SK-N-SH (cell line): ENCODE measurements around the gene ZNF213. TPM values are rescaled to one million over a fixed set of nuclear protein-coding genes. Genes with fewer than 3 reads are reported as not detected.

Experiments
- CTCF ChIA-PET: fragments of 300-600, 350-600 bp; formaldehyde crosslinking; extraction: SDS; loops from one replicate; lab custom pipeline; 2021; lab: Yijun Ruan, JAX
- POLR2A ChIA-PET: fragments of 350-600 bp; sonication (Branson Sonifier 250); formaldehyde crosslinking; extraction: SDS; loops from one replicate; lab custom pipeline; 2020; ENCODE audit warnings: antibody characterized with exemption, inconsistent platforms; lab: Yijun Ruan, JAX
- DNase-seq: peaks from one replicate; pipeline ENCODE4 v3.0.0; 2012
- H2AFZ ChIP-seq: fragments of 200-600 bp; sonication (generic); 2 replicates; pipeline ENCODE4 v1.8.1; 2016; ENCODE audit warnings: antibody characterized with exemption, mild to moderate bottlenecking, low read depth
- H3F3A ChIP-seq: fragments of 200-600 bp; sonication (generic); replicated peaks from 2 replicates; pipeline ENCODE3; 2016; ENCODE audit warnings: antibody characterized with exemption, mild to moderate bottlenecking; ENCODE audit not compliant: insufficient read depth
- H3K27ac ChIP-seq, 2 experiments: fragments of 200-500 bp in 1 of 2; fragments of 200-600 bp in 1 of 2; sonication (Bioruptor generic) in 1 of 2; sonication (generic), shearing (Covaris generic) in 1 of 2; 2 replicates each; pipeline versions ENCODE4 v1.5.1 to v1.6.1; 2014 to 2016; ENCODE audit warnings: low read depth in 2 of 2, inconsistent platforms in 1 of 2, low read length in 1 of 2, mild to moderate bottlenecking in 1 of 2, mixed read lengths in 1 of 2
- H3K27me3 ChIP-seq: fragments of 200-600 bp; sonication (generic), shearing (Covaris generic); 2 replicates; pipeline ENCODE4 v1.6.1; 2016; ENCODE audit warnings: mixed run types; ENCODE audit not compliant: insufficient read depth
- H3K36me3 ChIP-seq, 2 experiments: fragments of 200-500 bp in 1 of 2; fragments of 200-600 bp in 1 of 2; sonication (Bioruptor generic) in 1 of 2; sonication (generic) in 1 of 2; replicated peaks in 1 of 2; 2 replicates each; pipeline versions ENCODE3 to v1.5.1; 2014 to 2016; ENCODE audit warnings: low read length in 1 of 2, mild to moderate bottlenecking in 1 of 2; ENCODE audit not compliant: insufficient read depth in 2 of 2, control insufficient read depth in 1 of 2
- H3K4me1 ChIP-seq, 2 experiments: fragments of 200-500 bp in 1 of 2; fragments of 200-600 bp in 1 of 2; sonication (Bioruptor generic) in 1 of 2; sonication (generic), shearing (Covaris generic) in 1 of 2; 2 replicates each; pipeline versions ENCODE4 v1.5.1 to v1.6.1; 2014 to 2016; ENCODE audit warnings: low read depth in 1 of 2, low read length in 1 of 2, mixed run types in 1 of 2; ENCODE audit not compliant: insufficient read depth in 2 of 2, control insufficient read depth in 1 of 2
- H3K4me2 ChIP-seq: fragments of 200-600 bp; sonication (generic), shearing (Covaris generic); 2 replicates; pipeline ENCODE4 v1.6.1; 2017; ENCODE audit warnings: mixed run types
- H3K4me3 ChIP-seq, 2 experiments: fragments of 200-500 bp in 1 of 2; fragments of 200-600 bp in 1 of 2; sonication (Bioruptor generic) in 1 of 2; sonication (generic), shearing (Covaris generic) in 1 of 2; 2 replicates each; pipeline versions ENCODE4 v1.5.1 to v1.8.1; 2014 to 2016; ENCODE audit warnings: low read depth in 2 of 2, inconsistent platforms in 1 of 2, low read length in 1 of 2, mild to moderate bottlenecking in 1 of 2, mixed read lengths in 1 of 2, moderate library complexity in 1 of 2
- H3K79me2 ChIP-seq: fragments of 200-600 bp; sonication (generic); 2 replicates; pipeline ENCODE4 v1.8.1; 2017; ENCODE audit warnings: mild to moderate bottlenecking; ENCODE audit not compliant: insufficient read depth
- H3K9ac ChIP-seq: fragments of 200-600 bp; sonication (generic); 2 replicates; pipeline ENCODE4 v1.6.1; 2017; ENCODE audit warnings: mixed run types
- H3K9me2 ChIP-seq: fragments of 200-600 bp; sonication (generic); 2 replicates; pipeline ENCODE4 v1.6.1; 2017; ENCODE audit warnings: mixed run types
- H3K9me3 ChIP-seq: fragments of 200-600 bp; sonication (generic); 2 replicates; pipeline ENCODE4 v1.6.1; 2017; ENCODE audit warnings: mixed run types, mild to moderate bottlenecking, moderate library complexity
- H4K20me1 ChIP-seq: fragments of 200-600 bp; sonication (generic); 2 replicates; pipeline ENCODE4 v1.6.1; 2017; ENCODE audit warnings: mild to moderate bottlenecking, mixed run types; ENCODE audit not compliant: insufficient read depth
- ELF1 ChIP-seq: IDR thresholded peaks from 2 replicates; pipeline ENCODE4 v1.4.0; 2012
- FOXM1 ChIP-seq: IDR thresholded peaks from 2 replicates; pipeline ENCODE4 v1.4.0; 2012; ENCODE audit warnings: low read depth, mild to moderate bottlenecking
- GATA2 ChIP-seq: sonication (generic); formaldehyde crosslinking; IDR thresholded peaks from 2 replicates; pipeline ENCODE4 v1.5.0; 2020; ENCODE audit warnings: mild to moderate bottlenecking, missing genetic modification reagents
- MAX ChIP-seq: IDR thresholded peaks from 2 replicates; pipeline ENCODE4 v1.4.0; 2012; ENCODE audit warnings: low read depth
- MXI1 ChIP-seq: IDR thresholded peaks from 2 replicates; pipeline ENCODE4 v1.6.1; 2012; ENCODE audit warnings: mild to moderate bottlenecking, low read depth, low read length, improper control_type of control experiment
- SIN3A ChIP-seq: IDR thresholded peaks from 2 replicates; pipeline ENCODE4 v1.6.1; 2012; ENCODE audit warnings: low read depth, mild to moderate bottlenecking, low read length, moderate library complexity, borderline replicate concordance
- TAF1 ChIP-seq: IDR thresholded peaks from 2 replicates; pipeline ENCODE4 v1.6.1; 2012; ENCODE audit warnings: low read depth, mild to moderate bottlenecking, low read length, moderate library complexity, borderline replicate concordance
- TCF12 ChIP-seq: IDR thresholded peaks from 2 replicates; pipeline ENCODE4 v1.4.0; 2012
- YY1 ChIP-seq: IDR thresholded peaks from 2 replicates; pipeline ENCODE4 v1.4.0; 2012; ENCODE audit warnings: low read depth, mild to moderate bottlenecking
- WGBS: methylation state at CpG from one replicate; pipeline ENCODE4 v1.1.6; 2017; ENCODE audit warnings: low lambda C conversion rate; 5-methylcytosine and 5-hydroxymethylcytosine counted together
- polyA plus RNA-seq, 3 experiments: library from polyadenylated mRNA; depleted of rRNA; stranded (reverse); fragments of >200 nt; gene quantifications; 2 replicates each; pipeline ENCODE4 v1.2.3, GENCODE V29; 2012
- TF ChIP-seq, protein P1 (sequence below): IDR thresholded peaks from 2 replicates; pipeline ENCODE4 v1.4.0; 2012; ENCODE audit warnings: low read depth, borderline replicate concordance

ZNF213 gene
- polyA plus RNA-seq, 1 of the 3 experiments (the other 2 are of a cell fraction): 1.1 TPM

GRCh38 chr16:3135126-3135715 lies 392 bp downstream of the ZNF213 start:
- Histone ChIP-seq H3K9me3 (no peaks in the 10 kb centered on the region), H3K4me3 (peak overlapping the region; percentile 81 to 96), H3F3A (peaks cover 18% of the 10 kb centered on the region), H3K27ac (peak overlapping the region; percentile 77 to 82), H3K79me2 (peaks cover 50% of the 10 kb centered on the region), H3K9me2 (no peaks in the 10 kb centered on the region), H3K9ac (peak overlapping the region; percentile 94), H3K4me2 (peak overlapping the region; percentile 96), H4K20me1 (peaks cover 8% of the 10 kb centered on the region; the same call in 1 of the 2 replicates), H2AFZ (peak overlapping the region; percentile 96), H3K4me1 (peaks cover 2 to 7% of the 10 kb centered on the region in 2 experiments; a peak in 3 of 4 replicates), H3K27me3 (no peaks in the 10 kb centered on the region), H3K36me3 (peaks cover 16 to 27% of the 10 kb centered on the region in 2 experiments)
- TF ChIP-seq MXI1 (0 out of 2 replicates have a peak, but pooled peaks have one; percentile 40), TAF1 (peak; percentile 54; the same call in 1 of the 2 replicates), MAX (0 out of 2 replicates have a peak, but pooled peaks have one; percentile 6)
- TF ChIP-seq, protein P1, sequence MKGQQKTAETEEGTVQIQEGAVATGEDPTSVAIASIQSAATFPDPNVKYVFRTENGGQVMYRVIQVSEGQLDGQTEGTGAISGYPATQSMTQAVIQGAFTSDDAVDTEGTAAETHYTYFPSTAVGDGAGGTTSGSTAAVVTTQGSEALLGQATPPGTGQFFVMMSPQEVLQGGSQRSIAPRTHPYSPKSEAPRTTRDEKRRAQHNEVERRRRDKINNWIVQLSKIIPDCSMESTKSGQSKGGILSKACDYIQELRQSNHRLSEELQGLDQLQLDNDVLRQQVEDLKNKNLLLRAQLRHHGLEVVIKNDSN: no peak
- CTCF ChIA-PET: interaction anchor here (0.8 to 4.6 kb wide), 7 partner anchors 15 to 267 kb away, joined by 3 to 43 read pairs (median 6); no protein-coding TSS in a partner anchor
- no peak for DNase-seq
- POLR2A ChIA-PET: interaction anchor here (0.6 to 2.2 kb wide), 8 partner anchors 8 to 39 kb away, joined by 3 to 18 read pairs (median 4); no protein-coding TSS in a partner anchor
- WGBS: 0% methylated on average over 11 of the region's 43 CpGs

DNA sequence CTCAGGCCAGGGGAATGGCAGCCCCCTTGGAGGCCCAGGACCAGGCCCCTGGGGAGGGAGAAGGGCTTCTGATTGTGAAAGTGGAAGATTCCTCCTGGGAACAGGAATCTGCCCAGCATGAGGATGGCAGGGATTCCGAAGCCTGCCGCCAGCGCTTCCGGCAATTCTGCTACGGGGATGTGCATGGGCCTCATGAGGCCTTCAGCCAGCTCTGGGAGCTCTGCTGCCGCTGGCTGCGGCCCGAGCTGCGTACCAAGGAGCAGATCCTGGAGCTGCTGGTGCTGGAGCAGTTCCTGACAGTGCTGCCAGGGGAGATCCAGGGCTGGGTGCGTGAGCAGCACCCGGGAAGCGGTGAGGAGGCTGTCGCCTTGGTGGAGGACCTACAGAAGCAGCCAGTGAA lies 2.4 kb downstream of the ZNF213 start:
- no peak overlapping the region for H3K9ac ChIP-seq
- CTCF ChIA-PET: interaction anchor here (1.1 to 4.6 kb wide), 4 partner anchors 9 to 109 kb away, joined by 3 to 43 read pairs (median 4); no protein-coding TSS in a partner anchor
- TF ChIP-seq SIN3A: no peak
- no peak for TF ChIP-seq MXI1
- TF ChIP-seq TCF12: no peak
- no peak for TF ChIP-seq ELF1
- no peak for TF ChIP-seq FOXM1
- TF ChIP-seq, protein P1: no peak
- TF ChIP-seq GATA2 (CRISPR knock-in tag): no peak
- no peak for TF ChIP-seq YY1

More for the DNA sequence above, 2.4 kb downstream of the ZNF213 start:
- Histone ChIP-seq H3F3A (peaks cover 4% of the 10 kb centered on the region), H3K9me2 (no peaks in the 10 kb centered on the region), H3K4me2 (no peak overlapping the region), H3K9me3 (no peaks in the 10 kb centered on the region), H3K27me3 (no peaks in the 10 kb centered on the region), H3K36me3 (peaks cover 15 to 33% of the 10 kb centered on the region in 2 experiments), H3K27ac (no peak overlapping the region), H3K79me2 (peaks cover 43% of the 10 kb centered on the region), H2AFZ (no peak overlapping the region), H4K20me1 (peaks cover 8% of the 10 kb centered on the region; the same call in 1 of the 2 replicates), H3K4me3 (no peak overlapping the region), H3K4me1 (peaks cover 2 to 7% of the 10 kb centered on the region in 2 experiments; a peak in 3 of 4 replicates)
- DNase-seq: no peak
- POLR2A ChIA-PET: interaction anchor here (1.3 kb wide), 1 partner anchor 12 kb away, joined by 3 read pairs; no protein-coding TSS in a partner anchor
- WGBS: 93% methylated on average over 12 of the region's 13 CpGs
